DOHH2 (cell line): ENCODE data around the gene RNF125.

Experiments used
- CTCF ChIP-seq: fragments of 200-600 bp; sonication (generic); IDR thresholded peaks from one replicate; pipeline ENCODE4 v1.5.1; 2014; ENCODE audit warnings: antibody characterized with exemption, mild to moderate bottlenecking, low read depth, low read length; ENCODE audit not compliant: poor library complexity, severe bottlenecking
- EZH2phosphoT487 ChIP-seq: fragments of 200-600 bp; sonication (generic); IDR thresholded peaks from 2 replicates; pipeline ENCODE4 v1.6.1; 2017; ENCODE audit warnings: borderline replicate concordance, mild to moderate bottlenecking, antibody characterized with exemption, low read length, moderate library complexity, mixed read lengths

- no peak for TF ChIP-seq CTCF
- no peak for TF ChIP-seq EZH2phosphoT487
These were observed 85.9 kb downstream of the RNF125 start for GRCh38 chr18:32104516-32104915.
